GM18508 (cell line): Measurements from ENCODE around the gene CAPN2.
"Not testable (repeated sequence)": the region's sequence is repeated elsewhere in the genome, so short reads cannot be mapped to it uniquely, and the experiment has no call there.

Source experiments
- ATAC-seq: cut with Tn5 transposase; IDR thresholded peaks from one replicate; pipeline ENCODE4 v1.9.1; 2021; ENCODE audit warnings: moderate number of reproducible peaks; ENCODE audit not compliant: insufficient read depth, unreplicated experiment

Gene CAPN2

DNA sequence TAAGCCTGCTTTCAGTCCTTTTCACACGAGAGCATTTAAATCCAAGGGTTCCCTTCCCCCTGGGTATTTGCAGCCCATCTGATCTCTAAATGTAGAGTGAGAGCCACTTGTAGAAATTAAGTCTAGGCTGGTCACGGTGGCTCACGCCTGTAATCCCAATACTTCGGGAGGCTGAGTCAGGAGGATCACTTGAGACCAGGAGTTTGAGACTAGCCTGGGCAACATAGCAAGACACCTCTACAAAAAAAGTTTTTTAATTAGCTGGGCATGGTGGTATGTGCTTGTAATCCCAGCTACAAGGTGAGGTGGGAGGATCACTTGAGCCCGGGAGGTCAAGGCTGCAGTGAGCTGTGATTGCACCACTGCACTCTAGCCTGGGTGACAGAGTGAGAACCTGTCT, 24.3 kb downstream of the CAPN2 start:
- ATAC-seq, result not testable (repeated sequence)

DNA sequence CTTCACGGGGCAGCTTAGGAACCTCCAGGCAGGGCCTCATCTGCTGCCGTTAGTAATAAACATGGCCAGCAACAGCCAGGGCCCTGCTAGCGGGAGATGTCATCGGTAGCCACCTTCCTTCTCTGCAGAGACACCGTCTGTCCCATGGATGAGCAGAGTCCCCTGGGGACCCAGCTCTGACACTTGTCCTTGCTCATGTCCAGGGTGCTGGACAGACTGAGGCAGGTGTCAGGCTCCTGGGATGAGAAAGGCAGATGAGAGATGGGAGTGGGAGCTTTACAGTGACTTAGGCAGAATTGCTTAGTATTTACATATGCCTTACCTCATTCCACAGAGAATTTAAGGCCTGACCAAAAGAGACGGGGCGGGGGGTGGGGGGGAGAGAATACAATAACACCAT, 25.0 kb downstream of the CAPN2 start:
- ATAC-seq, result no peak

DNA sequence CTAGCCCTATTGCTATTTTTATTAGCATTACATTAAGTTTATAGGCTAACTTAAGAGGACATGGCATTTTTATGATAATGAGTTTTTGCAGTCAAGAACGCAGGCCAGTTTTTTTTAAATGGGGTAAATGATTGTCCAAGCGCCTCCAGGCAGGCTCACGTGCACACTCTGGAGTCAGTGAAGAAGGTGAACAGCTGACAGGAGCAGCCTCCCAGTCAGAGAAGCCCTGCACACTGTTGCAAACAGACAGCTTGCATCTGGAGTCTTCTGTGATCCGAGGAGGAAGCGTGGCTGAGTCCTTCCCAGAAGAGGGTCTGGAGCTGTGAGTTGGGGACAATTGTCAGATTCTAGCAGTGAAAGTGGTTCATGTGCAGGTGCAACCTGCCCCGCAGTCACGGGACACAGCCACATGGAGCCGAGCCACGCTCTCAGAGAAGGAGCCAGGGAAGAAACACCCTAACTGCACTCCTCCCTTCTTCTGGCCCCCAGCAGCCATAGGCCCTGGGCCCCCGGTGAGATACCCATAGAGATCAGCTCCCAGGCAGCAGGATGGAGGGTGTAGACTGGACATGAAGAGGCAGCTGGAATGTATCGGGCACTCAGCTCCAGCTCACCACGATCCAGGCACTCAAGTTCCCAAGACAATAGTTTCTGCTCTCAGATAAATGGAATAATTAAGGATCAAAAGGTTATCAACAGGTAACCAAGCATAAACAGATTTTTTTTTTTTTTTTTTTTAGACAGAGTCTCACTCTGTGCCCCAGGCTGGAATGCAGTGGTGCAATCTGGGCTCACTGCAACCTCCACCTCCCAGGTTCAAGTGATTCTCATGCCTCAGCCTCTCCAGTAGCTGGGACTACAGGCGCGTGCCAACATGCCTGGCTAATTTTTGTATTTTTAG, 26.4 kb downstream of the CAPN2 start:
- no peak for ATAC-seq

DNA sequence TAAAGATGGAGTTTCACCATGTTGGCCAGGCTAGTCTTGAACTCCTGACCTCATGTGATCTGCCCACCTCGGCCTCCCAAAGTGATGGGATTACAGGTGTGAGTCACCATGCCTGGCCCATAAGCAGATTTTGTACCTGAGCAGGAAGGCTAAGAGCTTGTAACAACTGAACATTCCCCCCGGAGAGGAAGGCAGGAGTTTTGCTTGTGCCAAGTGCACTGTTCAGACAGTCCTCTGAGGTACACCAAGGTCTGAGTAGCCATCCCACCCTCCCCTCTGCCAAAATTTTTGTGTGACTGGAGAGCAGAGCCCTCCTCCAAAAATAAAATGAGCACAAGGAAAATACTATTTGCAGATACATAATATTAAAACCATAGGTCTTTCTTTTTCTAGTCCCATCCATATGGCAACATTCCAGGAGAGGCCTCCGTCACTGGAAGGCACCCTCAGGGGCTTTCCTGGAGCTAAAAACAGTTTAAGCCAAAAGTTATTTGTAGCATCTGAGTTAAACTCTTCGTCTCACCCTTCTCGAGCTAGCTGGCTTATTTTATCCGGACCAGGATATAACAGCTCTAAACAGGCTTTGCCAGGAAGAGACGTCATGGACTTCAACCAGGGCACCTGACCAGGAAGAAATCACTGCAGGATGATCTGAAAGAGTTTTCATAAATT, 27.2 kb downstream of the CAPN2 start:
- ATAC-seq, result no peak

DNA sequence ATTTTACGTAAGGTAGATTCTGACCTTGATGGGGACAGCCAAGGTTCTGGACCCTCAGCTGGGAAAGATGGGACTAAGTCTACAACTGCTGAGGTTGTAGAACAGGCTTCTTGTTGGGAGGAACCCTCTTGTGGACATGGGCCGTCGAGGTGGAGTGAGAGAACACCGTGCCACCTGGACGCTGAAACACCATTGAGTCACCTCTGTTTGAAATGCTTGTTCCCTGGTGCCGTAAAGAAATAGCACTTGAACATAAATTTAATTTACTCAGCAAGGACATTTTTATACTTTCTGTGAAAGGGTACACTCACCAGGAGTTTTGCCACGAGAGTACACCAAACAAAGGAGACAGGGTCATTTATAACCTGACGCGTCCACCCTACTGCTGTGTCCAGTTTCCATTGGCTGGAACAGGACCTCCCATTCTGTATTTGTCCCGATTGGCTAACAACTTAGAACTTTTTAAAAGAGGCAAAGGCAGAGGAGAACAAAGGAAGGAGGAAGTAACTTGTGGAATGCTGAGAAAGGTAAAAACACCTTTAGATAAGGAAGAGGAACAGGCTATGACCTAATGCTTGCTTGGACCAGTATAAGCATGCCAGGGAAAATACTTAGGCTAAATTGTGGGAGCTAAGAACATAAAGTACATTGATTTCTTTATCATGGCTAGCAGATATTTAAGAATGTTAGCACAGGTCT, 27.8 kb downstream of the CAPN2 start:
- ATAC-seq, result not testable (repeated sequence)

DNA sequence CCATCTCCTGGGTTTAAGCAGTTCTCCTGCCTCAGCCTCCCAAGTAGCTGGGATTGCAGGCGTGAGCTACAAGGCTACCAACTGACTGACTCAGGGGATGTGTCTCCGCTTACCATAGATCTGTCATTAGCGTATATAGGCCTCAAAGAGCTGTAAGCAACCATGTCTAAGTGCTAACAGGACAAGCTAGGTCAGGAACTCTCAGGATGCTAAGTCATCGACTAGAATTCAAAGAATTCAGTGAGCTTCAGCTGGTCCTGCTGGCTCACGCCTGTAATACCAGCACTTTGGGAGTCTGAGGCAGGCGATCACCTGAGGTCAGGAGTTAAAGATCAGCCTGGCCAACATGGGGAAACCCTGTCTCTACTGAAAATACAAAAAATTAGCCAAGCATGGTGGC, 29.5 kb downstream of the CAPN2 start:
- no peak for ATAC-seq

DNA sequence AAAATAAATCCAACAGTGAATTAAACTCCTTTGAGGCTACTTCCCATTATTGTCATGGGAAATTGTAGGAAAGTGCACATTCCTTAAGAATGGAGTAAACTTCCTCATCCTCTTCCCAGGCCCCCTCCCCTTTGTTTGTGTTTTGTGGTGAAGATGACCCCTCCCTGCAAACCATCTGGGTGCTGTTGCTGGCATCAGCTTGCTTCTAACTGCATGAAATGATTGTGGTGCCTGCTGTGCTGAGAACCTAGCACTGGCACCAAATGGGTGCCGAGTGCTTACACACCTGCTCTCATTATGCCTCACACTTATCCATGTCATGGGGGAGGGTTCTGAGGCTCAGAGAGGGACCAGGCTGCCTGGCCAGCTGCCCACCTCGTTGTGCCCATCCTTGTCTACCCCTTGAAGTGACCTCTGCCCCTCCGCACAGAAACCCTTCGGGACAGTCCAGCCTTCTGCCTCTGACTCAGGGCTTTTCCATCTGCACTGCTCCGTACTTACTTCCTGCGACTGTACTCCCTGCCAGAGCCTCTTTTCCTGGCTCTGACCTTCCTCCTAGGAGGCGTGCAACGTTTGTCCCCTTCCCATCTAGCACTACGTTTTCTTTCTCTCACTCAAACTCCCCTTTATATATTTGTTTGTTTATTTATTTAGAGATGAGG, 30.6 kb downstream of the CAPN2 start:
- no peak for ATAC-seq

DNA sequence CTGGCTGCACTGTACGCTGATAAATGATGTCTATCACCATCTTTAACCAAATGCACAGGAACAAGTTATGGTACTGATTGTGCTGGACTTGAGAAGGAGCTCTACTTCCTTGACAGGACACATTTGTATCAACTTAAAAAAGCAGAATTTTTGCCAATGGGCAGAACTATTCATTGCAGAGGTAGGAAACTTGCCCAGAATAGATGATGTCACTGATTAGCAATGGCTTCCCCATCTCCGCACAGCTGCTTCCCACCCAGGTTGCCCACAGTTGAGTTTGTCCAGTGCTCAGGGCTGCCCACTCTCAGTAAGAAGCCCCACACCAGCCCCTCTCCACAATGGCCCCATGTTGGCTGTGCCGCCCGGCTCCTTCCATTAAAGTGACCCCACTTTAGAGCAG, 33.4 kb downstream of the CAPN2 start:
- no peak for ATAC-seq

DNA sequence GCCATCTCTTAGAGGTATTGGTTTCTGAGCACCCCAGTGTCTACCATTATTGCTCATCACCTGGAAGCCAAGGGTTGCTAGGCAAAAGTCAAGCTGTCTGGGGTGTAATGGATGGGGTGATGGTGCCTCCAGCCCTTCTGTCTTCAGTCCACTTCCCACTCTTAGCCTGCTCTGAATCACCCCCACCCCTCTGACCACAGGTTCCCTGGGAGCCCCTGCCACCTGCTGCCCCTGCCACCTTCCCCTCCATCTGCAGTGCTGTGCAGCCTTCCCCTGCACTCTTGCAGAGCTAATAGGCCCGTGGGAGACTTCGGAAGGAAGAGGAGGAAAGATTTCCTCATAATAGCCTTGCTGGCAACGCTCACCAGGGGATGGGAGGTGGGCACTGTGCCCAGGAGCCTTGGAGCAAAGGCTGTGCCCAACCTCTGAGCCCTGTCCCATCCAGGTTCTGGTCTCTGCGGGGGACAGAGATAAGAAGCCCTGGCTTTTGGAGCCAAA, 35.5 kb downstream of the CAPN2 start:
- no peak for ATAC-seq

DNA sequence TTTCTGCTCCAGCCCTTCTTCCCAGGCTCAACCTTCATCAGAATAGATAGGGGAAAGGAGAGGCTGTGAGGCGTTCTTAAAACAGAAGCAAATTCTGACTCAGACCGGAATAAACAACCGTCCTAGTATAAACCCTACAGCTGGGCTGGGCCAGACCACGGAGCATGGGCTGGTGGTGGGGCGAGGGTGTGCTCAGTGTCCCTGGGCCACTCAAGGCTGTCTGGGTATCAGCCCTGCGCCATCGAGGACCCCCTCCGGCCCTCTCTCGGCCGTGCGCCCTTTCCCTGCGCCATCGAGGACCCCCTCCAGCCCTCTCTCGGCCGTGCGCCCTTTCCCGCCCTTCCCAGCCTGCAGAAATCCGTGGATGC, 36.0 kb downstream of the CAPN2 start:
- no peak for ATAC-seq

DNA sequence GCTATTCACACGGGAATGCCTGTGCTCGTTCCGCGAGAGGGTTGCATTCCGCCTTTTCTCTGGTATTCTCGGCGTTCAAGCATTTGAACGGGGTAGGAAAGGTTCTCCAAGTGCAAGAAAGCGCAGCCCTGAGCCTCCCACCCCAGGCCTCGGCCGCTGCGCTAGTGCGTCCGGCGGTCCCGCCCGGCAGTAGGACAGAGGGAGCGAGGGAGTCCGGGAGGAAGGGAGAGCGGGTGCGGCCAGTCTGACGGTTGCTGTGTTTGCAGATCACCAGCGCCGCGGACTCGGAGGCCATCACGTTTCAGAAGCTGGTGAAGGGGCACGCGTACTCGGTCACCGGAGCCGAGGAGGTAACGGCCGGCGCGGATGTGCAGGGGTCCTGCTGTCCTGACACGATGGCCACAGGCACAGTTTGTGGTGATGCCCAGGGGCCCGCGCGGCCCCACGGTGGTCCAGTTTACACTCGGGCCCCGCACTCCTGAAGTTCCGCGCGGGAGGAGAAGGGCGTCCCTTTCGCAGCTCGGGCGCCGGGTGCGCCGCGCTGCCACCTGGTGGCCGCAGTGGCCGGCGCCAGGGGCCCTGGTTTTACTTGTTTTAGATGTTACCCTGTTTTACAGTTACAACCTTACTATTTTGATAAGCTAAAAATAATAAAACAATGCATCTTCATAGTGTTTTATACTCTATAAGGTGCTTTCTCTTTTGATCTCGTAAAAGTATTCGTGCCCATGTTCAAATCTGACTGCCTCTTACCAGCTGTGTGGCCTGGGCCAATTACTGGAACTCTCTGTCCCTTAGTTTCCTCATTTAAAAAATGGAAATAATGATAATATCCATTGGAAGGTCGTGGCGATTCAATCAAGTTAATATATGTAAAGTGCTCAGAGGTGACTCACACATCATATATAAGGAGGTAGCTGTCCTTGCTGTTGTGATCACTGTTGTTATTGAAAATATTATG, 36.7 kb downstream of the CAPN2 start:
- no peak for ATAC-seq

DNA sequence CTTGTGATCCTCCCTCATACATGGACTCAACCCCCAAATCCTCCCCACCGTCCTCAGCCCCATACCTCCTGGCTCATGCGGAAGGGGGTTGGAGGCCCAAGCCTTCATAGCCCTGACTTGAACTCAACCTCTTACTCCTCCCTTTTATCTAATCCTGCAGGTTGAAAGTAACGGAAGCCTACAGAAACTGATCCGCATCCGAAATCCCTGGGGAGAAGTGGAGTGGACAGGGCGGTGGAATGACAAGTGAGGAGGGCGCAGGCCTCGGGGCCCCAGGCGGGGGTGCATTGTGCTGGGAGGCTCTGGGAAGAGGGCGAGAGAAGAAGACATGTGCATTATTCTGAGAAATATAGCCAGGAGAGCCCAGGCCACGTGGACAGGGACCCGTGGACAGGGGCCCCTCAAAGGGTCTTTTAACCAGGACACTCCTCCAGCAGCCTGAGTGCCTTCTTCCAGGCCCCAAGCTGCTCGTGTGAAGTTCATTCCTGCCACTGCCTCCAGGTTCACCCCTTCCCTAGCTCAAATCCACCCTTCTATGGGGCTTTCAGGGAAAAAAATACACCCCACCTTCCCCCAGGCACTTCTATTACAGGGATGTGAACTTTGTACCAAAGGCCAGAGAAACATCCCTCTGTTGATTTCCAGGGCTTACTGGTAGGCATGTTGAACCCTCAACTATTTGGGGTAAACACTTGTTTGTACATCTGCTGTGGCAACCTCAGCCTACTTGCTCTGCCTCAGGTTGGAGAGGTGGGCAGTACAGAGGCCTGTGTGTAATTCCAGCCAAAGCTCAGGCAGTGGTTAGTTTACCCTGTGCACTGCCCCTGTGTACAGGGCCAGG, 38.6 kb downstream of the CAPN2 start:
- no peak for ATAC-seq

DNA sequence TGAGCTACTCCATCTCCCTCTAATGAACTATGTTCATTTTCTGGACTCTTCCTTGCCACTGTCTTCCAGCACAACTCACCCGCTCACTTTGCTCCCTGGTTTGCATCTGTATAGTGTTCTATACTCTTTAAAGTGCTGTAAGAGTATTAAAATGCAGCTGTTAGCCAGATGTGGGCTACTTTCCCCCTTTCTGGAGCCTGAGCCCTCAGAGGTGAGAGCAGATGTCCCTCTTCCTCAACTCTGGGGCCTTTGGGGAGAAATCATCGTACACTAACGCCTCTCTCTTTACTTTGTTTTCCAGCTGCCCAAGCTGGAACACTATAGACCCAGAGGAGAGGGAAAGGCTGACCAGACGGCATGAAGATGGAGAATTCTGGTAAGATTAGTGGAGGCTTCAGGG, 39.4 kb downstream of the CAPN2 start:
- ATAC-seq, result no peak

DNA sequence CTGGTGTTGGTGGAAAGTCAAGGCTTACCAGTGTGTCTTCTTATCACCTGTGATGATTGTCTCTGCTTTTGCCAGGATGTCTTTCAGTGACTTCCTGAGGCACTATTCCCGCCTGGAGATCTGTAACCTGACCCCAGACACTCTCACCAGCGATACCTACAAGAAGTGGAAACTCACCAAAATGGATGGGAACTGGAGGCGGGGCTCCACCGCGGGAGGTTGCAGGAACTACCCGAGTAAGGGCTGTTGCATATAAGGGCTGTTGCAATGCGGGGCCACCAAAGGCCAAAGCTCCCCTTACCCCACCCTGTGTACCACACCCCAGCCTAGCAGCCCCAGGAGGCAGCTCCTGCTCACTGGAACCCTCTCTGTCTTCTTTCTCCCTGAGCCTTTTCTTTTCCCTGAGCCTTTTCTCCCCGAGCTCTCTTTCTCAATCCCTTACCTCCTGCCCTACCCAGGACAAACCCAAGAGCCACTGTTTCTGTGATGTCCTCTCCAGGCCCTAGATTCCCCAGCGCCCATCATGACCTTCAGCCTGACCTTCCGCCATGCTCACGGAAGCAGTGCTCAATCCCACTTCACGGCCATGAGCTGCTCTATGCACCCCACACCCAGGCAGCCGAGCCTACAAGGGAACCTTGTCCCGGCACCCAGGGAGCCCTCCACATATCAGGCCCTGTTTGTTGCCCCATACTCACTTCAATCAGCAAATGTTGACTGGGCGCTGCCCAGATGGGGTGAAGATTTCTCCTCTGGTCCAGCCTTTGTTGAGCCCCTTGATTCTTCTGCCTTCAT, 40.6 kb downstream of the CAPN2 start:
- ATAC-seq, result no peak

DNA sequence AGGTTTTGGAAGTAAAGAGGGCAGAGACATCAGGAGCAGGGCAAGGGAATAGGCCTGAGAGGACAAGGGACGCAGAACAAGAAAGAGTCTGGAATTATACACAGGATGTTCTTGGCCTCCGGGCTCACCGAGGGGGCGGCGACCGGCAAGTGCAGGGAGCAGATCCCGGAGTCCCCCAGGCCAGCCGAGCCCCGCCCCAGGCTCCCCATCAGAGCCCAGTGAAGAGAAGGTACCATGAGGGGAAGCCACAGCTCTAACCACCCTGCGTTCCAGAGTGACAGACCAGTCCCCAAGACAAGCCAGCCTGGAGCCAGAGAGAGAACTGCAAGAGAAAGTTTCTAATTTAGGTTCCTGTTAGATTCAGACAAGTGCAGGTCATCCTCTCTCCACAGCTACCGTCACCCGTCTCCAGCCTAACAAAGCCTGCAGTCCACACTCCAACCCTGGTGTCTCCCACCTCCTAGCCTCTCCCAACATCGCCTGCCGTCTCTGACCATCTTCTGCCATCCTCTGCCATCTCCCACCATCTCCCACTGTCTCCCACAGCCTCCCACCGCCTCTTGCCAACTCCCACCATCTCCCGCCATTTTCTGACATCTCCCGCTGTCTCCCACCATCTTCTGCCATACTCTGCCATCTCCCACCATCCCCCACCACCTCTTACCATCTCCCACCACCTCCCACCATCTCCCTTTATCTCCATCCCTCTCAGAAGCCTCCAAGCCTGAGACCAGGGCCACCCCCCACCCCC, 42.5 kb downstream of the CAPN2 start:
- ATAC-seq, result no peak

DNA sequence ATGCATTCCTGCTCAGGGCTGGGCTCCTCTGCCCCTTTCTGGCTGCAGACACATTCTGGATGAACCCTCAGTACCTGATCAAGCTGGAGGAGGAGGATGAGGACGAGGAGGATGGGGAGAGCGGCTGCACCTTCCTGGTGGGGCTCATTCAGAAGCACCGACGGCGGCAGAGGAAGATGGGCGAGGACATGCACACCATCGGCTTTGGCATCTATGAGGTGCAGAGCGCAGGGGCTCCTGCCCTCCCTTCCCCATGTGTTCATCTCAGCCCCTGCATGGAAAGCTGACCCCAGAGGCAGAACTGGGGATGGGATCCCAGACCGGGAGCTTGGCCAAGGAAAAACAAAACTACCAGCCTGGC, 43.1 kb downstream of the CAPN2 start:
- ATAC-seq, result no peak
